OCI-LY1 (cell line): ENCODE data around the gene NDFIP1.

ENCODE experiments used
- CTCF ChIP-seq: fragments of 200-600 bp; sonication (generic), shearing (Covaris generic); IDR thresholded peaks from 2 replicates; pipeline ENCODE4 v1.5.1; 2017; ENCODE audit warnings: mild to moderate bottlenecking, antibody characterized with exemption, low read length, moderate library complexity, mixed read lengths
- EZH2 ChIP-seq: fragments of 200-600 bp; sonication (generic), shearing (Covaris generic); IDR thresholded peaks from 2 replicates; pipeline ENCODE4 v1.8.0; 2017; ENCODE audit warnings: borderline replicate concordance, mixed run types, mild to moderate bottlenecking, antibody characterized with exemption, low read length, moderate library complexity, mixed read lengths

DNA sequence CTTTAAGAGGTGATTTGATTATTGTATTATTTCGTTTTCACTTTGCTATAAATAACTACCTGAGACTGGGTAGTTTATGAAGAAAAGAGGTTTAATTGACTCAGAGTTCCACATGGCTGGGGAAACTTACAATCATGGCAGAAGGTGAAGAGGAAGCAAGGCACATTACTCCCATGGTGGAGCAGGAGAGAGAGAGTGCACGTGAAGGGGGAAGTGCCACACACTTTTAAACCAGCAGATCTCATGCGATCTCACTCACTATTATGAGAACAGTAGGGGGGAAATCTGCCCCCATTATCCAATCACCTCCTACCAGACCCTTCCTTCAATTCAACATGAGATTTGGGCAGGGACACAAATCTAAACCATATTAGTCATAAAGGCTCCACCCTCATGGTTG lies 36.1 kb upstream of the NDFIP1 start:
- TF ChIP-seq CTCF (no peak), EZH2 (no peak)
